ENCODE data around the gene CDK5RAP3. TPM values are rescaled to one million over a fixed set of nuclear protein-coding genes. Genes with fewer than 3 reads are reported as not detected.

Gene CDK5RAP3
- polyA plus RNA-seq, 2 of the 4 experiments (the other 2 are of a cell fraction): 124 to 165 TPM

GRCh38 chr17:47970725-47971499, at the start of gene CDK5RAP3 (continued):
- TF ChIP-seq REST (IDR thresholded peaks at IDR 0.05): no peak
- TF ChIP-seq RAD21 (conservative IDR thresholded peaks at IDR 0.05 in 1 of 2, IDR thresholded peaks at IDR 0.05 in 1 of 2): peak; percentile 74 to 89
- TF ChIP-seq FOXS1 (CRISPR knock-in tag; IDR thresholded peaks at IDR 0.05): peak; percentile 92
- TF ChIP-seq EHMT2 (IDR thresholded peaks at IDR 0.05; ENCODE audit: low read depth): no peak
- TF ChIP-seq E2F6 (IDR thresholded peaks at IDR 0.05; ENCODE audit: borderline replicate concordance, low read depth): peak; percentile 100
- TF ChIP-seq CHD2 (IDR thresholded peaks at IDR 0.05; ENCODE audit: low read length, partially characterized antibody): no peak
- no peak for TF ChIP-seq CBX2 (IDR thresholded peaks at IDR 0.05; ENCODE audit: borderline replicate concordance, low read depth)
- TF ChIP-seq MAFK (IDR thresholded peaks at IDR 0.05; ENCODE audit: partially characterized antibody): no peak
- peak; percentile 92 for TF ChIP-seq CTCF (IDR thresholded peaks at IDR 0.05)
- TF ChIP-seq ELK1 (IDR thresholded peaks at IDR 0.05; ENCODE audit: low read depth, low read length): no peak
- TF ChIP-seq FOSL2 (IDR thresholded peaks at IDR 0.05): no peak
- peak; percentile 30; the same call in 1 of the 2 replicates for TF ChIP-seq FOSL2 (CRISPR knock-in tag; IDR thresholded peaks at IDR 0.05)
- peak; percentile 57; the same call in 1 of the 3 replicates for TF ChIP-seq BCL3 (IDR thresholded peaks at IDR 0.05)
- TF ChIP-seq POLR2A (IDR thresholded peaks at IDR 0.05; ENCODE audit: low read length): peak; percentile 88
- no peak for TF ChIP-seq FOSB (CRISPR knock-in tag; IDR thresholded peaks at IDR 0.05)
- no peak for TF ChIP-seq ZFP36 (IDR thresholded peaks at IDR 0.05; ENCODE audit: borderline replicate concordance, partially characterized antibody)
- 0 out of 2 replicates have a peak, but pooled peaks have one; percentile 55 for TF ChIP-seq MAZ (IDR thresholded peaks at IDR 0.05; ENCODE audit: borderline replicate concordance, low read depth, low read length)
- peak; percentile 71; the same call in 1 of the 2 replicates for TF ChIP-seq RNF2 (IDR thresholded peaks at IDR 0.05; ENCODE audit: borderline replicate concordance, low read depth)
- TF ChIP-seq HDAC2 (IDR thresholded peaks at IDR 0.05): no peak; the same call in 1 of the 2 replicates
- no peak for TF ChIP-seq ZC3H11A (IDR thresholded peaks at IDR 0.05)
- TF ChIP-seq BHLHE40 (IDR thresholded peaks at IDR 0.05; ENCODE audit: low read depth, low read length): peak; percentile 50; the same call in 1 of the 2 replicates
- no peak for TF ChIP-seq JUNB (IDR thresholded peaks at IDR 0.05)
- TF ChIP-seq EHF (CRISPR knock-in tag; IDR thresholded peaks at IDR 0.05): peak; percentile 97
- peak; percentile 98 for TF ChIP-seq TP53 (CRISPR knock-in tag; IDR thresholded peaks at IDR 0.05)
- TF ChIP-seq HOXB13 (CRISPR knock-in tag; IDR thresholded peaks at IDR 0.05; ENCODE audit: low read depth): peak; percentile 98
